A549 treated with AZD9567 at 1 μM for 4 hours (cell line): ENCODE data around the gene SPZ1. TPM values are rescaled to one million over a fixed set of nuclear protein-coding genes. Genes with fewer than 3 reads are reported as not detected.

Experiments used
- total RNA-seq: library from RNA; stranded (reverse); fragments of 200-300 nt; extraction: Qiagen RNA extraction; gene quantifications from 5 replicates; pipeline ENCODE4 v1.2.3, GENCODE V29; 2022; ENCODE audit not compliant: insufficient read depth

Gene SPZ1, protein sequence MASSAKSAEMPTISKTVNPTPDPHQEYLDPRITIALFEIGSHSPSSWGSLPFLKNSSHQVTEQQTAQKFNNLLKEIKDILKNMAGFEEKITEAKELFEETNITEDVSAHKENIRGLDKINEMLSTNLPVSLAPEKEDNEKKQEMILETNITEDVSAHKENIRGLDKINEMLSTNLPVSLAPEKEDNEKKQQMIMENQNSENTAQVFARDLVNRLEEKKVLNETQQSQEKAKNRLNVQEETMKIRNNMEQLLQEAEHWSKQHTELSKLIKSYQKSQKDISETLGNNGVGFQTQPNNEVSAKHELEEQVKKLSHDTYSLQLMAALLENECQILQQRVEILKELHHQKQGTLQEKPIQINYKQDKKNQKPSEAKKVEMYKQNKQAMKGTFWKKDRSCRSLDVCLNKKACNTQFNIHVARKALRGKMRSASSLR
- not detected in 5 replicates for total RNA-seq

DNA sequence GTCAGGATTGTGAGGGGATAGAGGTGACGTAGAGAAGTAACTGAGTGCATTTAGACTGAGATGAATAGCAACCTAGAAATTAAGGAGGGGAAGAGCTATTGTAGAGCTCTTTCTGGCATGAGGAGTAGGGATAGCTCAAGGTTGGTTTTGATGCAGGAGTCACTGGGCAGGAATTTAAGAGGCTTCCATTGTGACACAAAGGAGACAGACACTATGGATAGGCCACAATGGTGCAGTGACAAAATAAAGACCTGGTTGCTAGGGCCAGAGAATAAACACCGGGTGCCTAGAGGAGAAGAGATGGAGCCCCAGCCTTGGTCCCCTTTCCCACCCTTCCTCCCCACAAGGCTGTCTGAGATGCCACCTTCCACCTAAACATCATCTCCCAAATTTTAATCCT is at the start of gene SPZ1:
SPZ1 (plus strand) TSS at position 301 of the 400 bp plus-strand sequence. CDS start 214 bp downstream, outside the sequence.

Other genes with a start within 250 kb of the SPZ1 start
- 5.6 to 10.0 TPM (median 6.5 TPM) in 5 replicates for gene SERINC5, start 64.0 kb upstream of the SPZ1 start, total RNA-seq
- 10.4 to 27.9 TPM (median 13.0 TPM) in 5 replicates for gene ZFYVE16, start 88.1 kb downstream of the SPZ1 start, total RNA-seq
- 1.1 to 1.6 TPM (median 1.3 TPM) in 4 of 5 replicates, not detected in the other for gene FAM151B, start 168.1 kb downstream of the SPZ1 start, total RNA-seq